IgD-negative memory B cell (primary cell): Measurements from ENCODE around the gene CD163. TPM values are rescaled to one million over a fixed set of nuclear protein-coding genes. Genes with fewer than 3 reads are reported as not detected.
A peak's percentile ranks its signal among the peaks of the same experiment; 100 is the strongest.
"Not testable (repeated sequence)": the region's sequence is repeated elsewhere in the genome, so short reads cannot be mapped to it uniquely, and the experiment has no call there.

Experiments used
- H3K27ac Mint-ChIP-seq, 3 donors: one replicate each; pipeline ENCODE4 v1.8.0; 2020 to 2022; ENCODE audit warnings: mild to moderate bottlenecking in 3 of 3, mixed read lengths in 3 of 3, moderate library complexity in 1 of 3
- H3K27me3 Mint-ChIP-seq: one replicate; pipeline ENCODE4 v1.8.0; 2021; ENCODE audit warnings: mixed read lengths
- H3K36me3 Mint-ChIP-seq: one replicate; pipeline ENCODE4 v1.8.0; 2020; ENCODE audit warnings: mild to moderate bottlenecking, mixed read lengths
- H3K4me1 Mint-ChIP-seq, 3 donors: one replicate each; pipeline ENCODE4 v1.8.0; 2020 to 2022; ENCODE audit warnings: mixed read lengths in 3 of 3, mild to moderate bottlenecking in 1 of 3
- H3K4me3 Mint-ChIP-seq, 4 donors: one replicate each; pipeline ENCODE4 v1.8.0; 2020 to 2022; ENCODE audit warnings: mild to moderate bottlenecking in 4 of 4, mixed read lengths in 4 of 4, moderate library complexity in 3 of 4
- H3K9me3 Mint-ChIP-seq, 3 donors: one replicate each; pipeline ENCODE4 v1.8.0; 2020 to 2021; ENCODE audit warnings: mixed read lengths in 3 of 3, mild to moderate bottlenecking in 1 of 3
- polyA plus RNA-seq: library from polyadenylated mRNA; unstranded; fragments of 300-500 nt; fragmentation: Illumina TruSeq; gene quantifications from one replicate; pipeline ENCODE4 v1.2.3, GENCODE V29; 2021

Gene CD163
- polyA plus RNA-seq, 1 donor from 2014 or later: 0.24 TPM

DNA sequence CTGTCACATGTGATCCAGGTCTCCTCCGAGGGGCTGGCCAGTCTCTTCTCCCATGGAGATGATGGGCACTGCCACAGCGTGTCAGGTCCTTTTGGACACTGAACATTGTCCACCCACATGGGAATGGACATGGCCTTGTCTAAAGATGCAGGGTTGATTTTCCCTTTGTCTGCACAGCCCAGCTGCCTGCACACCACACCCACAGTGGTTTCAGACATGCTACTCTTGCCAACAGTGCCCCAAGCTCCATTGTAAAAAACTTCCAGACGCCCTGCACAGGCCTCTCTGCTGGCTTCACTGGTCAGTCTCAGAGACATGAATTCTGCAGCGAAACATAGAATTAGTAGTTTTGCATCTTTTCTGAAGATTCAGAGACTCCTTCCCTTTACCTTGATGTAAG, 18.5 kb downstream of the CD163 start:
- H3K27me3 Mint-ChIP-seq: peaks cover 9% of the 10 kb centered on the region
- H3K4me3 Mint-ChIP-seq: no peak overlapping the region
- no peaks in the 10 kb centered on the region for H3K9me3 Mint-ChIP-seq

DNA sequence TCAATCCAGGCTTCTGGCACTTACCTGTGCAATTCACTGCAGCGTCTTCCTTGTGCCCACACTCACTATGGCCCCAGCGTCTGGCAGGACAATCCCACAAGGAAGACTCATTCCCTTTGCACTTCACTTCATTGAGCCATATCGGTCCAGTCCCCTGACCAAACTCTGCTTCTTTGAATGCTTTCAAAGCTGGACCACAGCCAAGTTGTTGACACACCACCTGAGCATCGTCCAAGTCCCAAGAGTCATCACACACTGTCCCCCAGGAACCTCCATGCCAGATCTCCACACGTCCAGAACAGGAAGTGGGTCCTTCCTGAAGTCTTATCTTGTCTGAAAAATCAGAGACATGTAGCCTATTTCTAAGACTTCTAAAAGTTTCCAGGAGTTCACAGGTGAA, 20.2 kb downstream of the CD163 start:
- Mint-ChIP-seq H3K4me3 (no peak overlapping the region), H3K27me3 (peaks cover 9% of the 10 kb centered on the region), H3K4me1 (no peaks in the 10 kb centered on the region), H3K27ac (no peak overlapping the region), H3K9me3 (no peaks in the 10 kb centered on the region), H3K36me3 (no peaks in the 10 kb centered on the region)

More for the DNA sequence above, 18.5 kb downstream of the CD163 start:
- Mint-ChIP-seq H3K4me1 (no peaks in the 10 kb centered on the region), H3K36me3 (no peaks in the 10 kb centered on the region), H3K27ac (no peak overlapping the region)

DNA sequence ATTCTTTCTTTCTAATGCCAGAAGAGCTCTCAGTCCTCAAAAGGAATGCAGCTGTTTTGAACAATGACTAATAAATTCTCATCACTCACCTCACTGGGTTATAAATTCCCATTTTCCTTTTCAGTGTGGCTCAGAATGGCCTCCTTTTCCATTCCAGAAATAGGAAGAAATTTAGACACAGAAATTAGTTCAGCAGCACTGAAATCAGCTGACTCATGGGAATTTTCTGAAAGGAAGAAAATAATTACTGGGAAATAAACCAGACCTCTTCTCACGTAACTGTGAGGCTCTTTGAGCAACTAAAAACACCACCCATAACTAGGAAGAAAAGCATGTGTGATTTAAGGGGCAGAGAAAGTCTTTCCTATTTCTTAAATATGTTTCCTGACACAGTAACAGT, 23.8 kb downstream of the CD163 start:
- H3K27me3 Mint-ChIP-seq: peaks cover 4% of the 10 kb centered on the region
- H3K27ac Mint-ChIP-seq: no peak overlapping the region
- H3K4me1 Mint-ChIP-seq: no peaks in the 10 kb centered on the region
- H3K36me3 Mint-ChIP-seq: no peaks in the 10 kb centered on the region
- H3K4me3 Mint-ChIP-seq: no peak overlapping the region
- H3K9me3 Mint-ChIP-seq: peaks cover 0 to 3% (median 0%) of the 10 kb centered on the region in 3 donors

DNA sequence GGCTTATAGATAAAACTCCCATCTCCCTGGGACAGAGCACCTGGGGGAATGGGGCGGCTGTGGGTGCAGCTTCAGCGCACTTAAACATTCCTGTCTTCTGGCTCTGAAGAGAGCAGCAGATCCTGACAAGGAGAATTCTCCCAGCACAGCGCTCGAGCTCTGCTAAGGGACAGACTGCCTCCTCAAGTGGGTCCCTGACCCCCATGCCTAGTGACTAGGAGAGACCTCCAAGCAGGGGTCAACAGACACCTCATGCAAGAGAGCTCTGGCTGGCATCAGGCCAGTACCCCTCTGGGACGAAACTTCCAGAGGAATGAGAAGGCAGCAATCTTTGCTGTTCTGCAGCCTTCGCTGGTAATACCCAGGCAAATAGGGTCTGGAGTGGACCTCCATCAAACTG, 31.5 kb downstream of the CD163 start:
- no peak overlapping the region for H3K27ac Mint-ChIP-seq
- peaks cover 8 to 14% (median 11%) of the 10 kb centered on the region in 3 donors for H3K9me3 Mint-ChIP-seq
- H3K4me1 Mint-ChIP-seq: no peaks in the 10 kb centered on the region
- no peaks in the 10 kb centered on the region for H3K27me3 Mint-ChIP-seq
- H3K4me3 Mint-ChIP-seq: no peak overlapping the region
- H3K36me3 Mint-ChIP-seq: no peaks in the 10 kb centered on the region

DNA sequence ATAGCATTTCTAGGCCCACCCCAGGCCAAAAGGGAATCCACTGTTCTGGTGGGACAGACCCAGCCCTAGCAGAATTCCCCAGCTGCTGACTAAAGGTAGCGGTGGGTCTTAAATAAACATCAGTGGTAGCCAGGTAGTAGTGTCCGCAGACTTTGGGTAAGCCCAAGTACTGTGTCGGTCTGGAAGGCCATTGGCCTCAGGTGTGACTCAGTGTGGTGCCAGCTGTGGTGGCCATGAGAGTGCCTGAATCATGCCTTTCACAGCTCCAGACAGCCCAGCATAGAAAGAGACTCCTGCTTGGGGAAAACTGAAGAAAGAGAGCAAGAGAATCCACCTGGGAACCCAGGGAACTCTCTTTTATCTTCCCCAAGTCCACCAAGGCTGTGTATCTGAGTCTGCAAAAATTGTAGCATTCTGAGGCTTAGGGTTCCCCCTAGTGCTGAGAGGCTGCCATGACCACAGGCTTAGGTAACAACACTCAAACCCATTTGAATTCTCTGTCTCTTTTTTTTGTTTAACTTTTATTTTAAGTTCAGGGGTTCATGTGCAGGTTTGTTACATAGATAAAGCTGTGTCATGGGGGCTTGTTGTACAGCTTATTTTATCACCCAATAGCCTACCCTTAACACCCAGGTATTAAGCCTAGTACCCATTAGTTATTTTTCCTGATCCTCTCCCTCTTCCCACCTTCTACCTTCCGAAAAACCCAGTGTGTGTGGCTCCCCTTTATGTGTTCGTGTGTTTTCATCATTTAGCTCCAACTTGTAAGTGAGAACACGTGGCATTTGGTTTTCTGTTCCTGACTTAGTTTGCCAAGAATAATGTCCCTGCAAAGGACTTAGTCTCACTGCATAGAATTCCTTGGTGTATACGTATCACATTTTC, 43.0 kb downstream of the CD163 start:
- H3K36me3 Mint-ChIP-seq: no peaks in the 10 kb centered on the region
- H3K27ac Mint-ChIP-seq: no peak overlapping the region
- H3K4me3 Mint-ChIP-seq: no peak overlapping the region
- H3K9me3 Mint-ChIP-seq: no peaks in the 10 kb centered on the region
- no peaks in the 10 kb centered on the region for H3K4me1 Mint-ChIP-seq
- H3K27me3 Mint-ChIP-seq: peaks cover 6% of the 10 kb centered on the region

DNA sequence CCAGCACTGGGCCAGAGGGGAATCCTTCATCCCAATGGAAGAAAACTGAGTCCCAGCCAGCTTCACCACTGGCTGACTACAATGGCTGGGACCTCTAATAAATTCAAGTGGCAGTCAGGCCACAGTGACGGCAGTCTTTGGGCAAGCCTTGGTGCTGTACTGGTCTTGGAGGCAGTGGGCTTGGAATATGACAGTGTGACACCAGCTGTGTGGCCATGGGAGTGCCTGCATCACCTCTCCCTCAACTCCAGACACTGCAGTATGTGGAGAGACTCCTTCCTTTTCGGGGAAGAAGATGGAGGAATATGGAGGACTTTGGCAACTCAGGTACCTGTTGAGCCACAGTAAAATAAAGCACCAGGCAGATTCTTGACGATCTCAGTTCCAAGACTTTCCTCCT, 43.6 kb downstream of the CD163 start:
- H3K36me3 Mint-ChIP-seq: no peaks in the 10 kb centered on the region
- no peaks in the 10 kb centered on the region for H3K4me1 Mint-ChIP-seq
- no peaks in the 10 kb centered on the region for H3K9me3 Mint-ChIP-seq
- H3K4me3 Mint-ChIP-seq: no peak overlapping the region
- peaks cover 1% of the 10 kb centered on the region for H3K27me3 Mint-ChIP-seq
- H3K27ac Mint-ChIP-seq: no peak overlapping the region

DNA sequence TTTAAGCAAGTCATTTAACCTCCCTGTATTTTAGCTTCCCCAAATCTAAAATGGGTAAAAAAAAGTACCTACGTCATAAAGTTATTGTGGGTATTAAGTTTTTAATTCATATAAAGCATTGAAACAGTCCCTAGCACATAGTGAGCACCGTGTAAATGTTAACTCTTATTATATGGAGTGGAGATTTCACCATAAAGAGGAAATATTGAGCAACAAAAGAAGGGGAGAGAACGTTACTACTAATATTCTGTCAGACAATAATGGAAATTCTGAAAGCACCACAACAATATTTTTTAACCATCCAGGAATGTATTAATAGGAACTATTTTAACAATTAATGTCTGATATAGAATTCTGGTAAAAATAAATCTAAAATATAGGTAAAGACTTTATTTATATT, 51.8 kb downstream of the CD163 start:
- Mint-ChIP-seq H3K27me3 (no peaks in the 10 kb centered on the region), H3K36me3 (no peaks in the 10 kb centered on the region), H3K27ac (no peak overlapping the region), H3K9me3 (peaks cover 0 to 8% (median 3%) of the 10 kb centered on the region in 3 donors), H3K4me1 (no peaks in the 10 kb centered on the region), H3K4me3 (no peak overlapping the region)

DNA sequence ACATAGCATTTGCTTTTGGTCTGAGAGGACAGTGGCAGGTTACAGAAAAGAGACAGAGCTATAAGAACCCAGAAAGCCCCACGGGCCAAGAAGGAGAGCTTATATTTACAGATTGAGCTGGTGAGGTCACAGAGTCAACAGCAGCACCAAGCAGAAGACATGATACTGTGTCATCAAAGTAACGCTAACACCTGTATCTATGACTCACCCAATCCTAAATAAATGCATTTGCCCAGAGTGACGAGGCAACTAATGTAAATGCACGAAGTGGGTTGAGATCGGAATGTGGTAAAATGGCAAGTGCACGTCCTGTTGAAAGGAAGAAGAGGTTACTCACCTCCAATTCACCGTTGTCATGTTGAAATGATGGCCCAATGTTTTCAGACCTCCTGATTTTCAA, 52.9 kb downstream of the CD163 start:
- no peak overlapping the region for H3K27ac Mint-ChIP-seq
- H3K27me3 Mint-ChIP-seq: no peaks in the 10 kb centered on the region
- no peaks in the 10 kb centered on the region for H3K4me1 Mint-ChIP-seq

DNA sequence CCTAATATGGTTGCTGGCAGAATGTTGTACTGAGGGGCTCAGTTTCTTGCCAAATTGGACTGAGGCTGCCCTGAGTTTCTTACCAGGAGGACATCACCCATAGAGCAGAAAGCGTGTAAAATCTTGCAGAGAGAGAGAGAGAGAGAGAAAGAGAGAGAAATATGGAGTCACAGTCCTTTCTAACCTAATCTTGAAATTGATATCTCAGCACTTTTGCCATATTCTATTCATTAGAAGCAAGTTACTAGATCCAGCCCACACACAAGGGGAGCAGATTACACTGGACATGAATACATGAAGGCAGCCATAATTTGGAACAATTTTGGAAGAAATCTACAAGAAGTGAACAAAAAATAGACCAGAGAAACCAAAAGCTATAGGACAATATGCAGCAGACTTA, 55.5 kb downstream of the CD163 start:
- Mint-ChIP-seq H3K27ac (no peak overlapping the region), H3K27me3 (no peaks in the 10 kb centered on the region), H3K4me1 (no peaks in the 10 kb centered on the region), H3K9me3 (peaks cover 0 to 3% (median 2%) of the 10 kb centered on the region in 3 donors), H3K36me3 (no peaks in the 10 kb centered on the region), H3K4me3 (no peak overlapping the region)

More for the DNA sequence above, 52.9 kb downstream of the CD163 start:
- Mint-ChIP-seq H3K36me3 (no peaks in the 10 kb centered on the region), H3K4me3 (no peak overlapping the region), H3K9me3 (peaks cover 0 to 8% (median 5%) of the 10 kb centered on the region in 3 donors)

DNA sequence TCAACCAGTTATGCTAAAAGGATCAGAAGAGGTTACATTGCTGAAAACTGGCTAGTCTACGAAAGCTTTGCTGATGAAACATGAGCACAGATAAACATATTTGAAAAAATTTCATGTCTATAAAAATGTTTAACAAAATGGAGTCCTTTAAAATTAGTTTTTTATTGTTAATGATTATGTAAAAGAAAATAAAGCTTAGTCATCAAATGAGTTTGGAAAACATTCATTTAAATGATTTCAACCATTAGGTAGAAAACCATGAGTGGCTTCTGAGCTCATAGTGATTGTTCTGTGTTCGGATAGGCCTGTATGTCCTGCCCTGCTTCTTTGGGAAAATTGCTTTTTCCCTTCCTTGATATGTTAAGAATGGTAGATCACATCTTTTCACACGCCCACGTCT, 59.0 kb downstream of the CD163 start:
- Mint-ChIP-seq H3K4me3 (no peak overlapping the region), H3K36me3 (no peaks in the 10 kb centered on the region), H3K27me3 (peaks cover 12% of the 10 kb centered on the region), H3K27ac (no peak overlapping the region), H3K9me3 (peaks cover 0 to 2% (median 0%) of the 10 kb centered on the region in 3 donors), H3K4me1 (peaks cover 0 to 2% (median 0%) of the 10 kb centered on the region in 3 donors)

DNA sequence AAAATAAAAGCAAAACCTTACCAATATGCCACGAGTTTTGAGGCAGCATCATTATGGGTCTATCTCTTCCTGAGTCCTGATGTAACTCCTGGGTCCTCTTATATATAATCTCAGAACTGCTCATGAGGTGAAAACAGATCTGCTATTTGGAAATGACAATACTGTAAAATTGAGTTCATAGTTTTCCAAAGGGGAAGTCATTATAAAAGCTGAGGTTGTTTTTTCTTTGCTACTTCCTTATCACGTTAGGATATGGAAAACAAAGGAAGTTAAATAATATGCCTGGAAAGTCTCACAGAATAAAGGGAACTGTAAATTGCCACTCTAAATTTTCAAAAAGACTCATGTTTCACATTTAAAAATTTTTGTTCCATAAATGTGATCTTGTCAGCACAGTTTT, 59.5 kb downstream of the CD163 start, which contains the start of gene CD163L1:
Gene CD163L1 (minus strand): TSS at position 78 of the 400 bp plus-strand sequence. CDS start 26 bp downstream, at position 52.
- peaks cover 17% of the 10 kb centered on the region for H3K27me3 Mint-ChIP-seq
- no peak within 1 kb of the TSS for H3K27ac Mint-ChIP-seq
- H3K4me3 Mint-ChIP-seq: no peak within 1 kb of the TSS
- H3K9me3 Mint-ChIP-seq: peaks cover 0 to 5% (median 0%) of the 10 kb centered on the region in 3 donors
- peaks cover 0 to 2% (median 0%) of the 10 kb centered on the region in 3 donors for H3K4me1 Mint-ChIP-seq
- H3K36me3 Mint-ChIP-seq: no peaks in the 10 kb centered on the region

DNA sequence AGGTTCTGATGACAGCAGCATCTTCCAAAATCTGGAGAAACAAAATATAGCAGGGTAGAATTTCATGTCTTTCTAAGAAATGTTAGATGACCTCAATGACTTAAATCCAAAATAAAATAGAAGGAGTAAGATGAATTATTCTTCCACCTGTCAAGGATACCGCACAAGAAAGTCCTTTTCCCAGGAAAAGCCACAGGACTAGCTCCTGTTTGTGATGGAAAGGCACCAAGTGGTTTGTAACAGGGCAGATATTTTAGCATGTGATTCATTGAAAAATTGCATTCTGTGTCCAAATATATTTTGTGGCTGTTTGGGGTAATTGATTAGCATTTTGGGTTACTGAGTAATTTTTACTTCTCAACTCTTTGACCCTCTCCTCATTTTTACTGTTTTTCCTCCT, 62.4 kb downstream of the CD163 start:
- no peak overlapping the region for H3K4me3 Mint-ChIP-seq
- peaks cover 26% of the 10 kb centered on the region for H3K27me3 Mint-ChIP-seq
- peaks cover 0 to 5% (median 0%) of the 10 kb centered on the region in 3 donors for H3K9me3 Mint-ChIP-seq
- H3K27ac Mint-ChIP-seq: no peak overlapping the region
- peaks cover 0 to 2% (median 0%) of the 10 kb centered on the region in 3 donors for H3K4me1 Mint-ChIP-seq
- no peaks in the 10 kb centered on the region for H3K36me3 Mint-ChIP-seq

DNA sequence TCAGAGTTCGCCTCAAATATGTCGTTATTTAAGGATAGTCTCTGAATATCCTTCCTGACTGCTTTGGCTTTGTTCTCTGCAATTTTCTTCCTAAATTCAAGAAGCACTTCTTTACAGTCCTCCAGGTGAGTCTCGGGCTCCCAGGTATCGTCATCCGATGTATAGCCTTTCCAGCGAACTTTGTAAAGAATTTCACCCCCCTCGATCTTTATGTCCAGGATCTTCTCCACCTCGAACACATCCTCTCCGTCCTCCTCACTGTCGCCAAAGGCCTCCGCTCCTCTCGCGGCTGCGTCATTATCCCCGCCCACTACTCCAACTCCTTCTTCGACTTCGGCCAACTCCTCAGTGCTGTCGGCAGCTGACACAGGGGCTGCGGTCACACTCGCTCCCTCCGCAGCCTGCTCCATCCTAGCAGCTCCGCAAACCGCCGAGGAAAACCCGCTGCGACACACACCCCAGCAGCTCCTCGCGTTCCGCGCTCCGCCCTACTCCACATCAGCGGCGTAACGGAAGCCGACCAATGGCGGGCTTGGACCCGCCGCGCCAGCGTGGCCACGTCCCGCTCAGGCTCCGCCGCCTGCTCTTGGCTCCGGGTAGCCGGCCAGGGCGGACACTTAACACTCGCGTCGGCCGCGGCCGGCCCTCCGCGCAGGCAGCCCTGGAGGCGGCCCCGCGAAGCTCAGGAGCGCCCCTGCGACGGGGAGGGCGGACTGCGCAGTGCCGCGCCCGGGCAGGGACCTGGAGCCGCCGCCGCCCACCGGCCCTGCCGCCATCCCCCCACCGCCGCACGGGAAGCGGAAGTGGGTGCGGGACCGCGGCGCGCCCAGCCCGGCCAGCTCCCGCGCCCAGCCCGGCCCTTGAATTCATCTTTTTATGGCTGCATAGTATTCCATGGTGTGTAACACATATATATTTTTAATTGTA, 63.7 kb downstream of the CD163 start:
- peaks cover 0 to 3% (median 0%) of the 10 kb centered on the region in 3 donors for H3K9me3 Mint-ChIP-seq
- H3K4me3 Mint-ChIP-seq: peak overlapping the region in 1 of 4 donors; percentile 42

DNA sequence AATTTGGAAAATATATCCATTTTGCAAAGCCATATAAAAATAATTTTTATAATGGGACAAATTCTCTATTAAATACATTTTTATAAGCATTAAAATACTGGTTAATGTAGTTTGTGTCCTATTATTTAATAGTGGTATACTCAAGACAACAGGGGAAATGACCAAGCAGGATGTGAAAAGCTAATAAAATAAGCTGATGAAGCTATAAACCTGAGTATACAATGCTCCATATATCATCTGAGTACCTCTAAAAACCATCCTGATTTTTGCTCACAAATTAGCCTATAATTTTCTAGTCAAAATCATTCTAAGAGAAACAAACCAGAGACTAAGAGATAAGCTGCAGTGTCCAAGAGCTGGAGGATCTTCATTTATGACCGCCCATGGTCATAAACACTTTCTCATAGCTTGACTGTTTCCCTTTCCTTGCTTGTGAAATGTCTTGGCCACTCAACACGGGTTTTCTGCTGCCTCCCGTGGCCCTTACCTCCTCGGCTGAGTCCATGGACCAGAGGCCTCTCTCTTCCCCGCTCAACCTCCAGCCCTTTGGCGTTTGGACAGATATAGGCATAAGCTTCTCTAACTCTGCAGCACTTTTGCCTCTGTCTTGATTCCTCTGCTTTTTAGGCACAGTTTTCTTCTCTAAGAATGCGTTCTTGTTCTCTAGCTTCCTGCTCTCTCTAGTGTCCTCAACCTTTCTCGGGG, 65.1 kb downstream of the CD163 start:
- H3K27ac Mint-ChIP-seq, H3K36me3 Mint-ChIP-seq, H3K4me3 Mint-ChIP-seq, H3K4me1 Mint-ChIP-seq, H3K9me3 Mint-ChIP-seq: not testable (repeated sequence)
- H3K27me3 Mint-ChIP-seq: peaks cover 26% of the 10 kb centered on the region

More for the DNA sequence above, 63.7 kb downstream of the CD163 start:
- H3K27me3 Mint-ChIP-seq: peaks cover 26% of the 10 kb centered on the region
- H3K27ac Mint-ChIP-seq: peak overlapping the region in 1 of 3 donors; percentile 6
- no peaks in the 10 kb centered on the region for H3K36me3 Mint-ChIP-seq
- peaks cover 0 to 2% (median 0%) of the 10 kb centered on the region in 3 donors for H3K4me1 Mint-ChIP-seq
